GM23338 (cell line): ENCODE data around the gene USP19. TPM values are rescaled to one million over a fixed set of nuclear protein-coding genes. Genes with fewer than 3 reads are reported as not detected.

Experiments used
- ATAC-seq: fragments of 200-7000 bp; cut with Tn5 transposase; 3 replicates; pipeline ENCODE4 v1.9.1; 2020
- DNase-seq: peaks from one replicate; pipeline ENCODE4 v3.0.0-alpha.2; 2015; ENCODE audit warnings: low spot score
- H2AFZ ChIP-seq: fragments of 200-600 bp; sonication (generic); 2 replicates; pipeline ENCODE4 v1.8.0; 2016; ENCODE audit warnings: antibody characterized with exemption, mild to moderate bottlenecking, moderate library complexity
- H3F3A ChIP-seq: fragments of 200-600 bp; sonication (generic); replicated peaks from 2 replicates; pipeline ENCODE4 v1.8.0; 2017; ENCODE audit warnings: antibody characterized with exemption, mixed run types, low read depth
- H3K27ac ChIP-seq: fragments of 200-600 bp; sonication (generic); 2 replicates; pipeline ENCODE4 v1.6.1; 2016; ENCODE audit warnings: low read depth
- H3K27me3 ChIP-seq: fragments of 200-600 bp; sonication (generic); 2 replicates; pipeline ENCODE4 v1.8.0; 2016; ENCODE audit warnings: mild to moderate bottlenecking, mixed run types, moderate library complexity; ENCODE audit not compliant: insufficient read depth
- H3K36me3 ChIP-seq: fragments of 200-600 bp; sonication (generic); 2 replicates; pipeline ENCODE4 v1.8.0; 2016; ENCODE audit warnings: mild to moderate bottlenecking; ENCODE audit not compliant: insufficient read depth
- H3K4me1 ChIP-seq: fragments of 200-600 bp; sonication (generic); 2 replicates; pipeline ENCODE4 v1.8.0; 2016; ENCODE audit warnings: mild to moderate bottlenecking, moderate library complexity; ENCODE audit not compliant: insufficient read depth
- H3K4me2 ChIP-seq: fragments of 200-600 bp; sonication (generic); 2 replicates; pipeline ENCODE4 v1.7.1; 2017; ENCODE audit warnings: mixed run types
- H3K4me3 ChIP-seq: fragments of 200-600 bp; sonication (generic); 2 replicates; pipeline ENCODE4 v1.6.1; 2016; ENCODE audit warnings: mixed run types
- H3K79me2 ChIP-seq: fragments of 200-600 bp; sonication (generic); replicated peaks from 2 replicates; pipeline ENCODE4 v1.8.0; 2017; ENCODE audit warnings: mild to moderate bottlenecking; ENCODE audit not compliant: insufficient read depth
- H3K9me2 ChIP-seq: fragments of 200-600 bp; sonication (generic); 2 replicates; pipeline ENCODE4 v1.8.0; 2017; ENCODE audit not compliant: insufficient read depth
- H4K20me1 ChIP-seq: fragments of 200-600 bp; sonication (generic); replicated peaks from 2 replicates; pipeline ENCODE4 v1.8.0; 2017; ENCODE audit warnings: mild to moderate bottlenecking; ENCODE audit not compliant: insufficient read depth
- H3K27ac Mint-ChIP-seq: 2 replicates; pipeline ENCODE4 v1.8.0; 2020; ENCODE audit warnings: inconsistent platforms, mild to moderate bottlenecking, moderate library complexity, mixed read lengths
- H3K27me3 Mint-ChIP-seq: 3 replicates; pipeline ENCODE4 v1.8.0; 2022; ENCODE audit warnings: low read depth, mild to moderate bottlenecking, moderate library complexity, mixed read lengths, inconsistent platforms; ENCODE audit not compliant: insufficient read depth, poor library complexity
- H3K36me3 Mint-ChIP-seq: 3 replicates; pipeline ENCODE4 v1.8.0; 2021; ENCODE audit warnings: low read depth, mild to moderate bottlenecking, inconsistent platforms, moderate library complexity, mixed read lengths
- H3K4me1 Mint-ChIP-seq: 3 replicates; pipeline ENCODE4 v1.8.0; 2020; ENCODE audit warnings: mild to moderate bottlenecking, inconsistent platforms, mixed read lengths
- H3K4me3 Mint-ChIP-seq: 3 replicates; pipeline ENCODE4 v1.8.0; 2021; ENCODE audit warnings: moderate library complexity, mild to moderate bottlenecking, inconsistent platforms, mixed read lengths
- H3K9me3 Mint-ChIP-seq: 3 replicates; pipeline ENCODE4 v1.8.0; 2020; ENCODE audit warnings: moderate library complexity, mild to moderate bottlenecking, inconsistent platforms, mixed read lengths
- CTCF ChIP-seq, 2 experiments: fragments of 200-600 bp in 1 of 2; sonication (generic) in 1 of 2; conservative IDR thresholded peaks; 2 replicates each; pipeline versions ENCODE4 v1.5.1 to v1.6.1; 2016 to 2017; ENCODE audit warnings: antibody characterized with exemption in 2 of 2, low read depth in 2 of 2, mild to moderate bottlenecking in 2 of 2, moderate library complexity in 1 of 2
- ETS1 ChIP-seq: IDR thresholded peaks from 2 replicates; pipeline ENCODE4 v1.6.1; 2016; ENCODE audit warnings: antibody characterized with exemption
- JUNB ChIP-seq: IDR thresholded peaks from one replicate; pipeline ENCODE4 v1.6.1; 2016; ENCODE audit warnings: antibody characterized with exemption; ENCODE audit not compliant: unreplicated experiment
- ZNF114 ChIP-seq: fragments of 250-450 bp; sonication (Bioruptor Pico); IDR thresholded peaks from 2 replicates; pipeline ENCODE4 v1.5.0; 2020; ENCODE audit warnings: mild to moderate bottlenecking, moderate library complexity
- ZNF331 ChIP-seq: fragments of 250-450 bp; sonication (Bioruptor Pico); IDR thresholded peaks from 2 replicates; pipeline ENCODE4 v1.5.0; 2020; ENCODE audit warnings: low read depth, mild to moderate bottlenecking, moderate library complexity
- polyA plus RNA-seq: library from polyadenylated mRNA; unstranded; fragments of >200 nt; fragmentation: Nextera tagmentation; extraction: Ambion mirVana; gene quantifications from 2 replicates; pipeline ENCODE4 v1.2.1, GENCODE V29; 2016
- total RNA-seq: library from RNA; depleted of rRNA; stranded (reverse); fragments of >200 nt; shearing (Covaris generic); gene quantifications from 2 replicates; pipeline ENCODE4 v1.2.3, GENCODE V29; 2014

USP19 gene
- total and polyA plus RNA-seq, 2 experiments from 2014 or later: 13.2 to 62.0 TPM

GRCh38 chr3:49124991-49125670, 4.5 kb upstream of the USP19 start:
- H3K4me3 ChIP-seq: no peak overlapping the region
- peaks cover 2% of the 10 kb centered on the region for H3K27me3 Mint-ChIP-seq
- H3K27me3 ChIP-seq: no peaks in the 10 kb centered on the region
- H3K36me3 ChIP-seq: no peaks in the 10 kb centered on the region
- H3F3A ChIP-seq: peaks cover 18% of the 10 kb centered on the region
- H3K4me3 Mint-ChIP-seq: no peak overlapping the region
- H4K20me1 ChIP-seq: no peaks in the 10 kb centered on the region
- H3K4me1 Mint-ChIP-seq: no peaks in the 10 kb centered on the region
- DNase-seq: peak; percentile 7
- no peak overlapping the region for H2AFZ ChIP-seq
- no peak for ATAC-seq
- peaks cover 6% of the 10 kb centered on the region for H3K36me3 Mint-ChIP-seq
- no peak overlapping the region for H3K4me2 ChIP-seq
- TF ChIP-seq CTCF (conservative IDR thresholded peaks at IDR 0.05; ENCODE audit: low read depth in 2 of 2): peak in 1 of 2 experiments; percentile 39; a peak in 2 of 4 replicates
- TF ChIP-seq ZNF114 (CRISPR knock-in tag): no peak
- no peaks in the 10 kb centered on the region; the same call in 2 of the 3 replicates for H3K9me3 Mint-ChIP-seq
- H3K27ac Mint-ChIP-seq: no peak overlapping the region
- H3K4me1 ChIP-seq: no peaks in the 10 kb centered on the region
- H3K79me2 ChIP-seq: no peaks in the 10 kb centered on the region
- H3K27ac ChIP-seq: no peak overlapping the region
- H3K9me2 ChIP-seq: no peaks in the 10 kb centered on the region

GRCh38 chr3:49124203-49124602, 3.6 kb upstream of the USP19 start:
- Histone ChIP-seq H3K27ac (no peak overlapping the region), H3K4me2 (no peak overlapping the region), H3F3A (peaks cover 21% of the 10 kb centered on the region), H3K27me3 (no peaks in the 10 kb centered on the region), H3K79me2 (peaks cover 9% of the 10 kb centered on the region), H3K4me3 (no peak overlapping the region), H3K36me3 (no peaks in the 10 kb centered on the region), H4K20me1 (no peaks in the 10 kb centered on the region), H3K4me1 (peaks cover 4% of the 10 kb centered on the region; the same call in 1 of the 2 replicates), H2AFZ (no peak overlapping the region), H3K9me2 (no peaks in the 10 kb centered on the region)
- Mint-ChIP-seq H3K4me3 (no peak overlapping the region), H3K36me3 (peaks cover 7% of the 10 kb centered on the region), H3K4me1 (peaks cover 4% of the 10 kb centered on the region; the same call in 2 of the 3 replicates), H3K27me3 (peaks cover 5% of the 10 kb centered on the region), H3K27ac (no peak overlapping the region), H3K9me3 (no peaks in the 10 kb centered on the region; the same call in 2 of the 3 replicates)
- ATAC-seq: no peak
- no peak for DNase-seq
- TF ChIP-seq ETS1: no peak
- no peak for TF ChIP-seq ZNF114 (CRISPR knock-in tag)
- TF ChIP-seq ZNF331: no peak

- peaks cover 10% of the 10 kb centered on the region for H3K79me2 ChIP-seq
- H4K20me1 ChIP-seq: no peaks in the 10 kb centered on the region
- no peak overlapping the region for H2AFZ ChIP-seq
- no peaks in the 10 kb centered on the region; the same call in 2 of the 3 replicates for H3K9me3 Mint-ChIP-seq
- ATAC-seq (no peak), DNase-seq (no peak)
- peaks cover 4% of the 10 kb centered on the region; the same call in 2 of the 3 replicates for H3K4me1 Mint-ChIP-seq
- H3K4me1 ChIP-seq: peaks cover 4% of the 10 kb centered on the region; the same call in 1 of the 2 replicates
- no peak overlapping the region for H3K27ac ChIP-seq
- TF ChIP-seq JUNB: no peak
- no peak overlapping the region for H3K27ac Mint-ChIP-seq
- no peak overlapping the region for H3K4me2 ChIP-seq
- no peak overlapping the region for H3K4me3 ChIP-seq
- no peak overlapping the region for H3K4me3 Mint-ChIP-seq
- peaks cover 12% of the 10 kb centered on the region for H3K36me3 Mint-ChIP-seq
- H3K27me3 ChIP-seq: no peaks in the 10 kb centered on the region
- no peaks in the 10 kb centered on the region; the same call in 1 of the 2 replicates for H3K36me3 ChIP-seq
- peaks cover 5% of the 10 kb centered on the region for H3K27me3 Mint-ChIP-seq
- H3F3A ChIP-seq: peaks cover 21% of the 10 kb centered on the region
- H3K9me2 ChIP-seq: no peaks in the 10 kb centered on the region
Observed at GRCh38 chr3:49123687-49124086, 3.1 kb upstream of the USP19 start.
